SH-SY5Y (cell line): ENCODE measurements around the gene WDFY4.

ENCODE experiments used
- GATA2 ChIP-seq: IDR thresholded peaks from 2 replicates; pipeline ENCODE4 v1.6.1; 2011; ENCODE audit warnings: mild to moderate bottlenecking, low read depth, low read length
- GATA3 ChIP-seq: IDR thresholded peaks from 2 replicates; pipeline ENCODE4 v1.6.1; 2011; ENCODE audit warnings: low read depth, mild to moderate bottlenecking, low read length, moderate library complexity

- TF ChIP-seq GATA2, result no peak
- TF ChIP-seq GATA3, result no peak
These were observed 331.0 kb downstream of the WDFY4 start for GRCh38 chr10:49015700-49016099.
